ENCODE results near the gene SLC43A2.

SLC43A2 gene

DNA sequence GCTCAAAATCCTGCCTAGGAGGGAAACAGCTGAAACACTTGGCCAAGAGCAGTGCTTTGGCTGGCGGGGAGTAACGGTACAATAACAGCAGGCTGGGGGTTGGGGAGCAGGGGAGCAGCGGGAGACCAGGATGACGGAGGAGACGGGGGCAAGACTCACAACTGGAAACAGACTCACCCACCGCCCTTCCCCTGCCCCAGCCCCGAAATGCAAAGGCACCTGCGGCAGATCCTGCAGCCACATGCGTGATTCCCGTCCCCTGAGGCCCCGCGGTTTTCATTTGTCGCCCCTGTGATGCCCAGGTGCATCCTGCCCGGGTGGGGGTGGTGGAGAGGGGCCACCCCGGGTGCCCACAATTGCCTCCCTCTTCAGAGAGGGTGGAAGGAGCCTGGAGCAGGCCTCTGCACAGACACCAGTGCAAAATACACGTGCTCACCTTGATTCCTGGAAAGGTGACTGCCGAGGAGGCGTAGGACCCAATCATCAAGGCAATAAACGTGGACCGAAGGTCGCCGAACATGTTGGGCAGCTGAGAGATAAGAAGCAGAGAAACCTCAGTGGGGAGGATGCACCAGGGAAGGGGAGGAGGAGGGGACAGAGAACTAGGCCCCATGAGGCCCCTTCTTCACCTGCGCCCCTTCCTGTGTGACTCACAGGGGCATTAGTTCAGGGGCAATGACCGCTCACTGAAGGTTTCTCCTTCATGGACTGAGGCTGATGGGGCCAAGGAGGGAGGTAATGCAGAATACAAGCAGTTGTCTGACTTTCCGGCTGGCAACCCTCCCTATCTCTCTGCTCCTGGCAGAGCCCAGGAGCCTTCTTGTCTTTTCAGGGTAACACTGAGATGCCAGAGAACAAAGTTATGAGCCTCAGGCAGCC is 35.6 kb downstream of the SLC43A2 start:
- Histone ChIP-seq H3K79me1 (replicated peaks; ENCODE audit: low read length, poor library complexity, severe bottlenecking) (no peaks in the 10 kb centered on the region), H2AK5ac (ENCODE audit: low read length, severe bottlenecking) (no peak overlapping the region), H4K91ac (ENCODE audit: low read length) (no peak overlapping the region), H3K4me2 (ENCODE audit: low read length, poor library complexity, severe bottlenecking) (no peak overlapping the region), H3K36me3 (ENCODE audit: control insufficient read depth in 1 of 2, insufficient read depth in 2 of 2, low read depth in 1 of 2, low read length in 2 of 2) (peaks cover 4 to 16% of the 10 kb centered on the region in 2 experiments), H2BK12ac (ENCODE audit: low read length in 2 of 2) (no peak overlapping the region), H4K8ac (ENCODE audit: low read length) (no peak overlapping the region), H2BK5ac (ENCODE audit: low read depth, low read length, poor library complexity, severe bottlenecking) (no peak overlapping the region), H2BK120ac (ENCODE audit: low read depth, low read length) (no peak overlapping the region), H3K27ac (ENCODE audit: low read length, poor library complexity, severe bottlenecking) (no peak overlapping the region), H3K9ac (ENCODE audit: low read length) (no peak overlapping the region), H3K9me3 (ENCODE audit: control insufficient read depth, low read length) (no peaks in the 10 kb centered on the region), H3K23ac (ENCODE audit: low read length in 2 of 2) (no peak overlapping the region), H3K4me3 (ENCODE audit: insufficient read depth in 1 of 2, low read depth in 1 of 2, low read length in 2 of 2) (no peak overlapping the region), H2BK15ac (ENCODE audit: low read depth, poor library complexity, severe bottlenecking) (no peak overlapping the region), H3K18ac (ENCODE audit: low read depth in 1 of 2, low read length in 2 of 2) (no peak overlapping the region), H3K27me3 (ENCODE audit: control insufficient read depth in 1 of 2, insufficient read depth in 1 of 2, low read length in 2 of 2) (no peaks in the 10 kb centered on the region), H3K4me1 (ENCODE audit: control insufficient read depth, insufficient read depth, low read depth, low read length) (peaks cover 33% of the 10 kb centered on the region), H3K4ac (ENCODE audit: low read depth in 1 of 2, low read length in 2 of 2) (no peak overlapping the region), H2AFZ (ENCODE audit: low read depth, low read length) (no peak overlapping the region), H3K14ac (ENCODE audit: low read length in 2 of 2) (no peak overlapping the region)
- 92% methylated on average over 25 of the region's 25 CpGs for WGBS
- DNase-seq = no peak

DNA sequence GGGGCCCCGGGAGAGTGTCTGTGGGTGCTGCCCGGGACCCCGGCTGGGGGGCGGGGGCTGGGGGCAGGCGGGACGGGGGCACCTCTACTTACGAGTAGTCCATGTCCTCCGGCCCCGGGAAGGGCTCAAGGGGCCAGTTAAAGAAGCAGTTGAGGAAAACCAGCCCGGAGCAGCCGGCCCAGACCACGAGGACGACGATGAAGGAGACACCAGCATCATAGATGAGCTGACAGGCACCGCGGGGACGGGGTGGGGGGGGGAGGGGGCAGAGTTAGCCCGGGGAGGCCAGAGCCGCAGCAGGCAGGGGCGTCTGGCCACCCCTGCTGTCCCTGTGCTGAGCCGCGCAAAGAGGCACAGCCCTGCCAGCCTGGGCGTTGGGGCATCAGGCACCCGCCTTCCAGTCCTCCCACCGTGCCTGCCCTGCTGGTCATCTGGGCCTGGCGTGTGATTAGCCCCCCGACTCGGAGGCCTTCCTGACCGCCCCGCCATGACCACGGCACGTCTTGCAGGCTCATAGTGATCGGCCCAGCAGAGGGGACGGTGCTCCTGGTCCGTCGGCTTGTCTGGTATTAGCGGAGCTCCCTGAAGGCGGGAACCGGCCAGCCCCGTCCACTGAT is 37.1 kb downstream of the SLC43A2 start:
- H2AK5ac ChIP-seq (ENCODE audit: low read length, severe bottlenecking) = no peak overlapping the region
- no peaks in the 10 kb centered on the region for H3K27me3 ChIP-seq (ENCODE audit: control insufficient read depth in 1 of 2, insufficient read depth in 1 of 2, low read length in 2 of 2)
- H2BK5ac ChIP-seq (ENCODE audit: low read depth, low read length, poor library complexity, severe bottlenecking) = no peak overlapping the region
- H3K36me3 ChIP-seq (ENCODE audit: control insufficient read depth in 1 of 2, insufficient read depth in 2 of 2, low read depth in 1 of 2, low read length in 2 of 2) = peaks cover 4 to 16% of the 10 kb centered on the region in 2 experiments
- H3K4me3 ChIP-seq (ENCODE audit: insufficient read depth in 1 of 2, low read depth in 1 of 2, low read length in 2 of 2) = no peak overlapping the region
- H2BK120ac ChIP-seq (ENCODE audit: low read depth, low read length) = no peak overlapping the region
- no peaks in the 10 kb centered on the region for H3K79me1 ChIP-seq (replicated peaks; ENCODE audit: low read length, poor library complexity, severe bottlenecking)
- no peak overlapping the region for H4K8ac ChIP-seq (ENCODE audit: low read length)
- H3K27ac ChIP-seq (ENCODE audit: low read length, poor library complexity, severe bottlenecking) = no peak overlapping the region
- H3K18ac ChIP-seq (ENCODE audit: low read depth in 1 of 2, low read length in 2 of 2) = peak overlapping the region; percentile 18 to 33
- H3K14ac ChIP-seq (ENCODE audit: low read length in 2 of 2) = no peak overlapping the region
- no peak overlapping the region for H2AFZ ChIP-seq (ENCODE audit: low read depth, low read length)
- H2BK15ac ChIP-seq (ENCODE audit: low read depth, poor library complexity, severe bottlenecking) = no peak overlapping the region
- H3K4me2 ChIP-seq (ENCODE audit: low read length, poor library complexity, severe bottlenecking) = no peak overlapping the region
- H4K91ac ChIP-seq (ENCODE audit: low read length) = no peak overlapping the region
- no peaks in the 10 kb centered on the region for H3K9me3 ChIP-seq (ENCODE audit: control insufficient read depth, low read length)
- no peak overlapping the region for H3K23ac ChIP-seq (ENCODE audit: low read length in 2 of 2)
- peaks cover 42% of the 10 kb centered on the region for H3K4me1 ChIP-seq (ENCODE audit: control insufficient read depth, insufficient read depth, low read depth, low read length)
- no peak for DNase-seq
- no peak overlapping the region for H3K4ac ChIP-seq (ENCODE audit: low read depth in 1 of 2, low read length in 2 of 2)
- no peak overlapping the region for H3K9ac ChIP-seq (ENCODE audit: low read length)
- H2BK12ac ChIP-seq (ENCODE audit: low read length in 2 of 2) = no peak overlapping the region
- 95% methylated on average over 40 of the region's 40 CpGs for WGBS

DNA sequence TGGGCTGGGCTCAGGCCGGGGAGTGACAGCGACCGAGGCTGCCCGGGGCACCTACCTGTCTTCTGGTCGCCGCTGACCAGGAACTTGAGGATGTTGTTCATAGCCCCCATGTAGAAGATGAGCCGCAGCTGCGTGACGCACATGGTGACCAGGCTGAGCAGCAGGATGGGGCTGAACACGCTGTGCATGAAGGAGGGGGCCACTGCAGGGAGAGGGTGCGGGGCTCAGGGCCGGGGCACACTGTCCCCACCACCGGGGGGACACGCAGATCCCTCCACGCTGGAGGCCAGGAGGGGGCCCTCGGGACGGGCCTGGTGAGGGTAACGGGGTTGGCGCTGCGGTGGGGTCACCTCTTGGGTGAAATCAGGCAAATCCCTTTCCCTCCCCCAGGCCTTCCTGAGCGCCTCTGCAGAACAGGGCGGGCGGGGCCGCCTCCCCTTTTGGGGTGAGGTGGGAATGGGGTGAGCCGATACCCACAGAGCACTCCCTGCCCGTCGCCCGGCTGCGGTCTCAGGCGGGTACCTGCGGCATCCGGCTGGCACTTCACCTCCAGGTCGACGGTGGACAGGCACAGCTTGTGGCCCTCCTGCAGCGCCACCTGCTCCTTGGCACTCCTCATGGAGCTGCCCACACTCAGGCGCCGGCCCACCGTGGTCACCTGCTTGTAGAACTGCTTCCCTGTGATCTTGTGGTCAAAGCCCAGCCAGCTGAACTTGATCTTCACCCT is 37.7 kb downstream of the SLC43A2 start:
- H3K4me3 ChIP-seq (ENCODE audit: insufficient read depth in 1 of 2, low read depth in 1 of 2, low read length in 2 of 2) = peak overlapping the region in 1 of 2 experiments; percentile 66
- H3K36me3 ChIP-seq (ENCODE audit: control insufficient read depth in 1 of 2, insufficient read depth in 2 of 2, low read depth in 1 of 2, low read length in 2 of 2) = peaks cover 4 to 16% of the 10 kb centered on the region in 2 experiments
- no peak overlapping the region for H3K4ac ChIP-seq (ENCODE audit: low read depth in 1 of 2, low read length in 2 of 2)
- no peak overlapping the region for H4K8ac ChIP-seq (ENCODE audit: low read length)
- WGBS = 92% methylated on average over 33 of the region's 38 CpGs
- H3K23ac ChIP-seq (ENCODE audit: low read length in 2 of 2) = no peak overlapping the region
- peaks cover 43% of the 10 kb centered on the region for H3K4me1 ChIP-seq (ENCODE audit: control insufficient read depth, insufficient read depth, low read depth, low read length)
- peak overlapping the region in 1 of 2 experiments; percentile 5 for H3K14ac ChIP-seq (ENCODE audit: low read length in 2 of 2)
- H4K91ac ChIP-seq (ENCODE audit: low read length) = no peak overlapping the region
- H2BK12ac ChIP-seq (ENCODE audit: low read length in 2 of 2) = peak overlapping the region in 1 of 2 experiments; percentile 16
- H3K79me1 ChIP-seq (replicated peaks; ENCODE audit: low read length, poor library complexity, severe bottlenecking) = no peaks in the 10 kb centered on the region
- no peak overlapping the region for H3K4me2 ChIP-seq (ENCODE audit: low read length, poor library complexity, severe bottlenecking)
- H3K9ac ChIP-seq (ENCODE audit: low read length) = peak overlapping the region; percentile 70
- H3K27ac ChIP-seq (ENCODE audit: low read length, poor library complexity, severe bottlenecking) = no peak overlapping the region
- H2BK120ac ChIP-seq (ENCODE audit: low read depth, low read length) = no peak overlapping the region
- peak overlapping the region in 1 of 2 experiments; percentile 58 for H3K18ac ChIP-seq (ENCODE audit: low read depth in 1 of 2, low read length in 2 of 2)
- H3K9me3 ChIP-seq (ENCODE audit: control insufficient read depth, low read length) = no peaks in the 10 kb centered on the region
- H2BK15ac ChIP-seq (ENCODE audit: low read depth, poor library complexity, severe bottlenecking) = no peak overlapping the region
- no peak overlapping the region for H2AK5ac ChIP-seq (ENCODE audit: low read length, severe bottlenecking)
- H2BK5ac ChIP-seq (ENCODE audit: low read depth, low read length, poor library complexity, severe bottlenecking) = no peak overlapping the region
- no peaks in the 10 kb centered on the region for H3K27me3 ChIP-seq (ENCODE audit: control insufficient read depth in 1 of 2, insufficient read depth in 1 of 2, low read length in 2 of 2)
- DNase-seq = no peak
- no peak overlapping the region for H2AFZ ChIP-seq (ENCODE audit: low read depth, low read length)
